NCI-H82 (cell line): Measurements from ENCODE around the gene TMTC4.

Experiments used
- DNase-seq: peaks from one replicate; lab custom pipeline; 2025; lab: John Stamatoyannopoulos, UW

The TMTC4 gene

DNA sequence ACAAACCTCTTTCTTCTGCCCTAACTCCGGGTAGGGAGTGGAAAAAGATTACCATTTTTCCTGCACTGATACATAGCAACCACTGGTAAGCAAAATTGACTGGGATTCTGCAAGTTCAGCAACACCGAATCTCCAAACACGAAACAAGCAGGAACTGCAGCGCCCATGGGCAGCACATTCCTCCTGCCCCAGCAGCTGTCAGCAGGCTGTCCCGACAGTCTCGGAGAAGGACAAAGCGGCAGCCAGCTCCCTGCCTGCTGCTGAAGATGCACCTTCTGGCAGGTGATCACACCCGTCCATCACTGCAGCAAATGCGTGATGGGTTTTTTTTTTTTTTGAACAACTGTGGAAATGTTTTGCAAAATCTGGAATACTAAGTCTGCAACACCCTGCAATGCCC lies 6.7 kb downstream of the TMTC4 start:
- DNase-seq = no peak

DNA sequence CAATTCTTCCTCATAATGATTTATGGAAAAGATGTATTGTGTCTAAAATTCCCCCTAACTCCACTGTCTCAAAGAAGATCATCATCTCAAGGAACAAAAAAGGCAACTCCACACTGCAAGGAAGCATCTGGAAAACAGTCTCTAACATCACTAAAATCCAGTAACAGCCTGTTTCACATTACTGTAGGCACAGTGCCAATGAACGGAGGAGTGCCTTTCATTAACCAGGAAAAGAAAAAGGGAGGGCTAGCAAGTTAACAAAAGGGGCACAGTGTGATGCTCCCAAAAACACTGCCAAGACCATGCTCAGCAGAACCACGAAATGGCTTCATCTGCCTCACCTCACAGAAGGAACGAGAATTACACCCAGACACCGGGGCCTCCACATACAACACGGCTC lies 8.5 kb downstream of the TMTC4 start:
- no peak for DNase-seq

DNA sequence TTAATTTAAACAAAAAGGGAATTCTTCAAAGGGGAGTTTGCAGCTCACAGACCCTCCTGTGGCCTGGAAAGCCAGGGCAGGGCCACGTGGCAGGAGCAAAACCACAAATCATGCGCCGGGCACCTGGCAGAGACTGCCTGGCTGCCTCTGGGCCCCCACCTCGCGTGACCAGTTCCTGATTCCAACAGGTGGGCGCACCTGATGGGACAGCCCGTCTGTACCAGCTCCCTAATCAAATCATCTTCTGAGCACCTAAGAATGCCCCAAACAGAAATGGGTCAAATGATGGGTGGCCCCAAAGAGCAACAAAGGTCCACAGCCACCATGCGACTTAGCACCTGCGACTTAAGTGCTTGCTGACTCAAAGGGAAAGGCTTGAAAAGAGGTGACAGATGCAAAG lies 9.2 kb downstream of the TMTC4 start:
- DNase-seq = no peak

DNA sequence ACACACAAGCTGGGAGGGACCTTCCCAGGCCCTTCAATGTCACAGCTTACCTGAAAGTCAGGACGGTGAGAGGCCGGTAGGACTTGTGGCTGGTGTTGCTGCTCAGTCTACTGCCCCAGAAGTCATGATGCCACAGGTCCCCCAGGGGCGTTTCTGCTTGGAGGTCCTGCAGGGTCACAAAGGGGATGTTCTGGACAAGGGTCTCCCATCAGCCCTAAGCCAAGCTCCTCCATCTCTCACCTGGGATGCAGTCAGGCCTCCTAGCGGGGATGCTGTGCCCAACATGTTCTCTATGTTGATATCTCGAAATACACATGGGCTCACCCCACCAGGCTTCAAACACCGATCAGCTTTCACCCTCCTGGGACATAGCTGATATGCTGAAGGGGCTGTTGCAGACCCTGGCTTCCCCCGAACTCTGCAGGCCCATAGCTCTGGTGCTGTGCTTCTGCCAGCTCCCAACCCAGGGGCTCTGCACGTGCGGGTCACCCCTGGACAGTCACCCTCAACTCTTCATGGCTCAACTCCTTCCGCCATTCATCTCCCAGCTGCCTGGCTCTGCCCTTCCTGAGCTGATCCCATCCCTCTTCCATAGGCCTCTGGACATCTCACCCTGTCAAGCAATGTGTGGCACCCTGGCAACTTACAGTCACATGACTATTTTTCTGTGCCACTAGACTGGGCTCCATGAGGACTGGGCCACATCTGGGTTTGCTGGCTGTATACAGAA lies 10.3 kb downstream of the TMTC4 start:
- no peak for DNase-seq

DNA sequence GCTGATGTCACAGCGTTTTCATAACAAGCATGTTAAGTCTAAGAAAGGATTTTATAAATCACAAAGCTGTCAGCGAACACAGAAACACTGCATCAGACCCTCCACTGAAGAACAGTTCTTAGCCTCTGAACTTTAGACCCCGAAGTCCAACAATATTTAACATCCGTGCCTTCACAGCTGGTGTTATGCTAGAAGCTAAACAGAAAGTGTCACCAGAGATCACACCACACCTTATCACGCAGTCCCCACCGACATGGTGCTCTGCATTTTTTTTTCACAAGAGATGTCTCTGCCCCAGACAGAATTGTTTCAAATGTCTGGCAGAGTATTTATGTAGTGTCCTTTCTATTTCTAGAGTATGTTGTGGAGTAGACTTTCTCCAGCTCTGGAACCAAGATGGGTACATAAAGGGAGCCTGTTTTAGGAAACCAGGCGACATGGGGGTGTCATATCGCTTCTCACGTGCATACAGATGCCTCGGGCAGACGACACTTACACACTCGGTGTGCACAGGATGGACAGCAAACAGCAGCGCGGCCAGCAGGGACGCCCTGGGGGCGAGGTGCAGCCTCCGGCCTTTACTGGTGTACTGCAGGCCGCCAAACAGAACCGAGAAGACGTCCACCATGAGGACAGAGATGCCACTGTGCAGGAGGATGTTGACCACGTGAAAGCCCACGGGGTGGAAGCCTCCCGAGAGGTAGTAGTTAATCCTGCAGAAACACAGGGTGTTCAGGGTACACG lies 12.0 kb downstream of the TMTC4 start:
- DNase-seq = no peak

DNA sequence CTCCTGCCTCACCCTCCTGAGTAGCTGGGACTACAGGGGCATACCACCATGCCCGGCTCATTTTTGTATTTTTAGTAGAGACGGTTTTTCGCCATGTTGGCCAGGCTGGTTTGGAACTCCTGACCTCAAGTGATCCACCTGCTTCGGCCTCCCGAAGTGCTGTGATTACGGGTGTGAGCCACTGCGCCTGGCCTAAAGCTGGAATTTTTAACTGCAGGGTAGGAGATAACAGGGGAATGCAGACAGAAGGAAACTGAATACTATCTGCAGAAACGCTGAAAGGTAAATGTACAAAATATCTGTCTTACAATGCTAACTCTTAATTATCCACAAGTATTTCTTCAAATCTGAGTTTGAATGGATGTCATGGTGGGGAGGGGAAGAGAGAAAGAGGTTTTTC lies 13.8 kb downstream of the TMTC4 start:
- DNase-seq = no peak

DNA sequence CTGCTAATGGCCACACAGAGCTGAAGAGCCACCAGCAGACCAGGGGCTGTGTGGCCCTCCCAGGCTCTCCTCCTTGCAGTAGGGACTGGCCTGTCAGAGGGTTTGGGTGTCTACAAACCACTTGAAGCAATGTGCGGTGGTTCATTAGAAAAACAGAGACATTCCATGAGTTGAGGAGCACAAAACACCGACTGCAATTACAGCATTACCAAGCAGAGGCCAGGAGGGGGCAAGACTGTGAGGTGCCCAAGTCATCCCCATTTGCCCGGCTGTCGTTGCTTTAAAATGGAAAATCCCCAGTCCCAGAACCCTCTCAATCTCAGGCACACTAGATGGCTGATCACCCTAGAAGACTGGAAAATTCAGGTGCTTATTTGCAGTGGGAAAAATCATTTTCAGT lies 15.0 kb downstream of the TMTC4 start:
- DNase-seq = no peak

DNA sequence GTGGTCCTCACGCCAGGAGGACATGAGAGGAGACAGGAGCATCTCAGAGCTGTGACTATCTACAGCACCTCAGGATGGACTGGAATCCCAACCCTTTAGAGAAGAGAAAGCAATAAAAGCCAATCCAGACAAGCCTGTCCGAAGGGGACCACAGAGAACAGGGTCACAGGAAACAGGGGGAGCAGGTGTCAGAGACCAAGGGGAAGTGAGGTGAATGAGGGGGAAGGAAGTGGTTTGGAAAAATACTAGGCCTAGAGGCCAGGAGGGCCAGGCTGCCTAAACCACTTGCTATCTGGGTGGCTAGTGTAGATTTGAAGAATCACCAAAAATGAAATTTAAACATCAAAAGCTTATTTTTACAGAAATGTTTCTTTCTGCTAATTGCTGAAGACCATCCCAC lies 16.2 kb downstream of the TMTC4 start:
- no peak for DNase-seq

DNA sequence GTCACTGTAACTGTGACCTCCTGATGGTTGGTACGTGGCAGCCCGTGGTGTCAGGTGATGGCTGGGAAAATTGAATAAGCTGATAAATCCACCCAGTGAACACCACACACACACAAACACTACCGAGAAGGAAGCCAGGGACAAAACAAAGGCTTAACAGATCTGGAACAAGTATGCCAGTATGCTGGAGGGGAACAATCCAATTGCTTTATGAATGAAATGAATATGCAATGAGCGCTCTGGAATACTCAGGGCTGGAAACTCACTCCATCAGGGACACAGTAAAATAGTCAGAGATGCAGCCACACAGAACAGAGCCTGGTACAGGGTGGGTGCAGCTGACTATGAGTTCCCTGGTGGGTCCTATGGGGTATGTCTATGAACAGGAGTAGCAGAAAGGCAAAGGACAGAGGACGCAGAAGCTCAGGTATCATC lies 16.7 kb downstream of the TMTC4 start:
- DNase-seq = no peak

DNA sequence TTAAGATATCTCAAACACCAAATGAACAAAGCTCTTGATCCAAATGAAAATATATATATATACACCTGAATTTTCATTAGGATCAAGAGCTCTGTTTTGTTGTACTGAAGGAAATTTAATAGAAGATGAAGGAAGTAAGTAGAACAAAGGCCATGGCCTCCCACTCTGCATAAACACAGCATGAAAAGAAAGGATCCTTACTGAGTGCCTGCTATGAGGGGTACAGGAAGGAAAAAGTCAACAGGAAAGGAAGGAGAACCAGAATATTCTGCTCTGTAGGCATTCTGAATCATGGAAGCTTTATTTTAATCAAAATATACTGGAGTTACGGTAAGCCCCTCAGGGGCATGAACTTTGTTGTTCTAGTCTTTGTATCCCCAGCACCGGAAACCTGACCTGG lies 22.1 kb downstream of the TMTC4 start:
- no peak for DNase-seq

DNA sequence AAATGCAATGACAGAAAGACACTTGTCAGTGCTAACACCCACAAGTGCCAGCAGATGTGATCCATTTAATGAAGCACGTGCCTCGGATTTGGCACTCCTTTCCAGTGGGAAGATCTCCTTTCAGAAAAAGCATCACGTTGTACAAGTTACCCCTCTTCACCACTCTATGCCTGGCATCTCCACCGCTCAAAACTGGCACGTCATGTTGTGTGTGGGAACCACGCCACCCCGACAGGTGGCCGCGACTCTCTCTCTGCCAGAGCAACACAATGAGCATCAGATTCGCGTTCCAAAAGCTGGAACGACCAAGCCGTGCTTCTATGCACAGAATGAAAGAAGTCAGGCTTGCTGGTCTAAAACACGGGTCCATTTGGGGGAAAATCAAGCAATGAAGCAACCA lies 24.3 kb downstream of the TMTC4 start:
- DNase-seq = peak; percentile 22

DNA sequence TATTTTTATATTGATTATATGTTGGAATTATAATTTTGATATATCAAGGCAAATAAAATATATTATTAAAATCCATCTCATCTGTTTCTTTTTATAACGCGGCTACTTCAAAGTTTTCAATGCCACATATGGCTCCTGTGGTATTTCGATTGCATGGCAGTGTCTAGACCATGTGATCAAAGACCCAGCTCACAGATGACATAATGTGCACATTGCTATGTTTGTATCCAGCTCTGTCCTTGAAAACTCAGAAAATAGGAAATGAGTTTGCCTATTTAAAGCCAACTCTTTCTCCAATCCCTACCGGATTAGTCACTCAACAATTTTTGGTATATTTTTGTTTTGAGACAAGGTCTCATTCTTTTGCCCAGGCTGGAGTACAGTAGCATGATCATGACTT lies 26.2 kb downstream of the TMTC4 start:
- DNase-seq = no peak

DNA sequence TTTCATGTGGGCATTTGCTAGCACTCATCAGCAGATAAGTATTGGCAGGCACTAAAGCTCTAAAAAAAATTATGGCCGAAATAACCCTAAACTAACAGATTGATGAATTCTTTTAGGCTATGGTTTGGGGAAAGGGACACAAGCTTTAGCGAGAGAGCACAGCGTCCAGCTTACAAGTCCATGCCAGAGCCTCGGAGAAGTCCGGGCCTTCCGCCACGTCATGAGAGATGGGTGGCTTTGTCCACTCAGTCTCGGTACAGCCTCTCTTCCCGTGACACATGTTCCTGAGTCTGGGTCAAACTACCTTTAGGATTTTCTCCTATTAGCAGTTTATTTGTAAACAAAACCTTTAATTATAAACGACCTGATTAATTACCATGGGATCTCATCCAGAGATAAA lies 27.7 kb downstream of the TMTC4 start:
- DNase-seq = no peak

DNA sequence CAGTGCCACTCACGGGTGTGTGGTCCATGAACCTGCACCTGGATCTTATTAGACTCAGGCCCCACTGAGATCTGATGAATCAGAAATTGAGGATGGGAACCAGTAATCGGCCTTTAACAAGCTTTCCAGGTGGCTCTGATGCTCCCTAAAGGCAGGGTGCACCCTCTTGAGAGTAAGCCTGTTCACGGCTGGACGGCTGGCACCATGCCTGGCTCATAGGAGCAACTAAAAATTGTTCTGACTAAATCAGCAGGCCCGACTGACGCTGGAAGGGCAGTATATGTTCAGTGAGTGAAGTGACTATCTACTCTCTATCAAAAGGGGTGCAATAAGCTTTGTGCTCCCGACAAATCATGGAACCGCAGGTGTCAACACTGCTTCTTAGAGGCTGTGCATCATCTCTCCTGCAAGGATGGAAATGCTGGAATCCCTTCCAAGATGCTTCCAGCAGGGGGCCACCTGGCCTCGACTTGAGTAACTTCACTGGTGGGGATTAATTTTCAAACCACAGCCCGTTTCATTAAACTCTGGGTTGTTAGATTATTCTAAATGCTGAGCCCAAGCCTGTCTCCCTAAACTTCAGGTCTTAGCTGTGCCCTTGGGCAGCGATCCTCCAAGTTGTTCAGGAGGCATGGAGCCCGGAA lies 28.4 kb downstream of the TMTC4 start:
- peak; percentile 80 for DNase-seq

DNA sequence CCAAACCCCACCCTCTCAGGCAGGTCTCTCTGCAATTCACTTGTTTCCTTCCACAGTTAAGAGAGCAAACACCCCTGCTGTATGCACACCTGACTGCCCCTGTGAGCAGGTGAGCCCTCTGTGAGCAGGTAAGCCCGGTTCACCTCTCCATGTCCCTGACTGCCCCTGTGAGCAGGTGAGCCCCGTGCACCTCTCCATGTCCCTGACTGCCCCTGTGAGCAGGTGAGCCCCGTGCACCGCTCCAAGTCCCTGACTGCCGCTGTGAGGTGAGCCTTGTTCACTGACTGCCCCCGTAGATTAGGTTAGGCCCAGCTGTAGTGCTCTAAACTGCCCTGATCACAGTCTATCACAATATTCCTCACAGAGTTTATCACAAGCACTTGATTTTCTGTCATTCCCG lies 29.2 kb downstream of the TMTC4 start:
- DNase-seq = no peak

DNA sequence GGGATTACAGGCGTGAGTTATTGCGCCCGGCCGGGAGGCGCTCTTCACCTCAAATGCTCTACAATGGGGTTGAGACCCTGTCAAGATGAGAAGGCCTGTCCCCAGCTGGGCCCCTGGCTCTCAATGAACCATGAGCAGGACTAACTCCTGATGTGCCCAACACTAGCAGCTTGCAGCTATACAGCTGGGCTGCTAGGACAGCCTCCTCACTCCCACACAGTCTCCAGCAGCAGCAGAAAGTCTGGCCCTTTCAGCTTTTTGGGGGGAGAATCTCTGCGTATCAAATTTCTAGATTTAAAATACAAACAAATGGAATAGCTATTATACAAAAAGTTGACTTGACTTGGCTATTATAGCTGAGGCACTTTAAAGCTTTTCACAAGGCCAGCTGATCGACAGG lies 30.2 kb downstream of the TMTC4 start:
- DNase-seq = no peak

DNA sequence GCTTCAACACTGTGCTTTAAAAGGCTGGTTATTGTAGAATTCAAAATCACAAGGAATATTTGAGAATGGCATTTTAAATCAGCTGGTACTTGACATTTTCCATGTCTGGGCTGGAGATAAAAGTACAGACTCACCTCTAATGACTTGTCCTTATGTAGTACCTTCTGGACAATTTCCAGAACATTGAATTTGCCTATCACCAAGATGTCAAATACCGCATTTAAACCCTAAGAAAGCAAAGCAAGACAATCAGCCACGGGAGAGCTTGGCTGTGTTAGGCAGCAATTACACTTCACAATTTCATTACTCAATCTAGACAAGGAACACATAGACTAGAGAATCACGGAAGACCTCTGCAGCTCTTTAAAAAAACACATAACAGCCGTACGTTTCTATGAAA lies 36.8 kb downstream of the TMTC4 start:
- no peak for DNase-seq

DNA sequence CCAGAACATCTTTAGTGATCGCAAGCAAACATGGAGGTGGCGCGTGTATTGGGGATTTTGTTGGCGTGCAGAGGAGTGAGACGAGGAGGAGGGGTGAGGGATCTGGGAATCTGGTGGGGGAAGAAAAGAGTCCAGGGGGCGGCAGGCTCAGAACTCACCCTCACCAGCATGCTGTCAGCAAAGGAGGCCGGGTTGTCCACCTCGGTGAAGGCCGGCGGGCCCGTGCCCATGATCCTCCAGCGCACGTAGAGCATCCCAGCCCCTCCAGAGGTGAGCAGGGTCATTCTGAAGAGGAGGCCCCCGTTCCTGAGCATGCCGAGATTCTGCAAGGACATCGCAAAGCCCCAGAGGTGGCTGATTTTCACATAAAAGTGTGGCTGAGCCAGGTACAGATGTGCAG lies 37.2 kb downstream of the TMTC4 start:
- no peak for DNase-seq

DNA sequence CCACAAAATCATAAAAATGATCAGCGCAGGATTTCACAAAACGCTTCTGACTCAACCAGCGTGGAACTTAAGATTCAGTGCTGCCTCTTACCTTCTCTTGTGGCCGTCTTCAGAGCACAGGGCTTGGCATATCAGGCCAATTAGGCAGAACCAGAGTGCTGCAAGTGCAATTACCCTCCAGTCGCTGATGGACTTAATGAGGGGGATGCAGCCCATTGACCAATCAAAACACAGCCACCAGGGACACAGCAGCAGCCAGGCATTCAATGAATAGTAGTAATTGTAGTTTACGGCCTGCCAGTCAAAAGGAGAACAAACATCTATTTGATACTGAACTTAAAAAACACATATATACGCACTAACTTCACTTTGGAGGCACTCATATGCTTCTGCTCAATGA lies 38.2 kb downstream of the TMTC4 start:
- no peak for DNase-seq

DNA sequence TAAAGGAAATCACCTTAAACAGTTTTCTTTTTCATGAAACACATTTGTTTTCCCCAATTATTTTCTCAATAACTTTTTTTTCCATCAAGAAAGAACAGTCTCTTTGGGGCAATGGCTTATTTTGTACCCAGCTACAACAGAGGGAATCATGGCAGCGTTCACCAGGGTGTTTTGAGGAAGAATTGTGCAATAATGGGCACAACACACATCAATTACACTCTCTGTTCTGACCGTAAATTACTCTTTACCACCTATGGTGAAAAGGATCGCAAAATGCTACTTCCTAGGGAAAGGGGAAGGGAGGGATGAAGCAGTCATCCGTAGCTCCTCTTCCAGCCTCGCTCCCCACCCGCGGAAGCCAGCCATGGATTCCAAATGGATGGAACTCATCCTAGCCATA lies 38.6 kb downstream of the TMTC4 start:
- no peak for DNase-seq

DNA sequence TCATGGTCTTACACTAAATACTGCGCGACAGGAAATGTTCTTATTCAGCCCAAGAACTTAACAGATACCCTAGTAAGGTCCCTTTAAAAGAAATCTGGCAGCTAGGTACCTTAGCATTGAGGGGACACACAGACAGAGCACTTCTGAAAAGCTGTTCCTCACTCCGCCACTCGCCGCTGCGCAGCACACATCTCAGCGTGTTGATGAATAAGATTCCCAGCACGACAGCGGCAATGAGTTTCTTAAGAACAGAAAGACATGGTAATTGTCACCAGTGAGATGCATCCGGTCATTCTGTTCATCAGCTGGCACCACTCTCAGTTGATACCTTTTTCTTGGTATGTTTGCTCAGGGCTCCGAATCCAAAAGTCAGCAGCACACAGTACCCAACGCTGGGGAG lies 39.9 kb downstream of the TMTC4 start:
- DNase-seq = no peak

DNA sequence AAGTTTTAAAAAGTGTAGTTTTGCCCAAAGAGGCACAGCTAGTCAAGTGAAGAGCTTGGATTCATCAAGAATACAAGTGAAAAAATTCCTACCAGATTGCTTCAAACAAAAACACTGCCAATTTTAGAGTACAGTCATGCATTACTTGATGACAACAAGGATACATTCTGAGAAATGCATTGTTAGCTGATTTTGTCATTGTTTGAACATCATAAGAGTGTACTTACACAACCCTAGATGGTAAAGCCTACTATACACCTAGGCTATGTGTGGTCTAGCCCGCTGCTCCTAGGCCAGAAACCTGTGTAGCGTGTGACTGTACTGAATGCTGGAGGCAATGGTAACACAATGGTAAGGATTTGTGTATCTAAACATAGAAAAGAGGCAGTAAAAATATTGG lies 41.1 kb downstream of the TMTC4 start:
- DNase-seq = no peak

DNA sequence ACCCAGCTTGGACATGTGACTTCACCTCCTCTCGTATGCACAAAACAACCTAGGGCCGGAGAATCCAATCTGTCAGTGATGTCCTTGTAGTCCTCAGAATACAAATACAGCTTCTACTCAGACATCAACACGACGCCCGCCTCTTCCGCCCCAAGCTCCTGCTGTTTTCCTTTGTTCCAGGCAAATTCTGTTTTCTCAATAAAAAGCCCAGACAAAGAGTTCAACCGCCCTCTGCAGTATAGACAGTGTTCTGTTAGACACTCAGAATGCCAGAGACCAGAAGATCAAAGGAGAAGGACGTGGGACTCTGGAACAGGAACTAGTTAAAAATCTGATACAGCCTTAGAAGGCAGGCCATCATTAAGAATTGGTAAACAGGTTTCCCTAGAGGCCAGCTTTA lies 44.0 kb downstream of the TMTC4 start:
- DNase-seq = no peak
